ENCODE results near the gene SLC8A2. TPM values are rescaled to one million over a fixed set of nuclear protein-coding genes. Genes with fewer than 3 reads are reported as not detected.

The SLC8A2 gene
- total RNA-seq, 4 donors from 2014 or later: not detected

- Histone ChIP-seq H3K27me3 (peaks cover 32 to 44% (median 38%) of the 10 kb centered on the region in 3 donors), H3K27ac (no peak overlapping the region), H3K4me3 (no peak overlapping the region), H3K36me3 (no peaks in the 10 kb centered on the region), H3K9me3 (no peaks in the 10 kb centered on the region), H3K4me1 (no peaks in the 10 kb centered on the region)
- in situ Hi-C loops (cut with MboI; ENCODE audit: low sequenced_read_pairs in 4 of 4) (no loop called here), intact Hi-C loops (cut with DNase I; ENCODE audit: low total_unique reads) (no loop called here)
- ATAC-seq (no peak), DNase-seq (no peak)
- TF ChIP-seq POLR2A (IDR thresholded peaks at IDR 0.05) (no peak), CTCF (IDR thresholded peaks at IDR 0.05 in 4 of 5, conservative IDR thresholded peaks at IDR 0.05 in 1 of 5) (no peak)
Measured at GRCh38 chr19:47407417-47407774, 64.3 kb downstream of the SLC8A2 start.

DNA sequence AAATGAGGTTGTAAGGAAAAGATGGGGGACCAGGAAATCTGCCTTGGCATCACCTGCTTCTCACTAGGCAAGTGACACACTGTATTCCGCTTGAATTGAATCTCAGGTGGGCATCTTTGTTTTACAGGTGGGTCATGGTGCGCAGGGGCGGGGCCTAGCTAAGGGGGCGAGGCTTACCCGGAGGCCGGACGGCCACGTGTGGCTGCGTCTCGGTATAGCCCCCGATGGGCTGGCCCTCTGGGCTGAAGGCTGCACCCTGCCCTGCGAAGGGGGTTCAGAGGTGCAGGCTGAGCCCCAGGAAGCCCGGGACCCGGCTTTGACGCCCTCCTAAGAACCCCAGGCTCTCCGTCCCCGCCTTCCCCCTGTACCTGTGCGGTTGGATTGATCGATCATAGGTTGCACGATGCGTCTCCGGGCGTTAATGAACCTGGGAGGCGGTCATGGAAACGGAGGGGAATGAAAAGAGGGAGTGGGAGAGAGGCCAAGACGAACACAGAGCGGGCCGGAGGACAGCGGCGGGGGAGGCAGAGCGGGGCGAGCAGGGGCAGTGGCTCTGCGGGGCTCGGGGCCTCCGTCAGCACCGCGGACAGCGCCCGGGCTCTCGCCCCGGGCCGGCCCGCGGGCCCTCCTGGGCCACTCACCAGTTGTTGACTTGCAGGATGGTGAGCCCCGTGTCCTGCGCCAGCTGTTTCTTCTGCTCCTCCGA lies 64.8 kb downstream of the SLC8A2 start:
- Histone ChIP-seq H3K27ac (no peak overlapping the region), H3K9me3 (no peaks in the 10 kb centered on the region), H3K27me3 (peaks cover 29 to 44% (median 38%) of the 10 kb centered on the region in 3 donors), H3K36me3 (no peaks in the 10 kb centered on the region), H3K4me1 (no peaks in the 10 kb centered on the region), H3K4me3 (no peak overlapping the region)
- no peak for ATAC-seq
- DNase-seq: no peak
- intact Hi-C loops (cut with DNase I; ENCODE audit: low total_unique reads): no loop called here
- no peak for TF ChIP-seq POLR2A (IDR thresholded peaks at IDR 0.05)
- no peak for TF ChIP-seq CTCF (IDR thresholded peaks at IDR 0.05 in 4 of 5, conservative IDR thresholded peaks at IDR 0.05 in 1 of 5)
- in situ Hi-C loops (cut with MboI; ENCODE audit: low sequenced_read_pairs in 4 of 4): no loop called here

DNA sequence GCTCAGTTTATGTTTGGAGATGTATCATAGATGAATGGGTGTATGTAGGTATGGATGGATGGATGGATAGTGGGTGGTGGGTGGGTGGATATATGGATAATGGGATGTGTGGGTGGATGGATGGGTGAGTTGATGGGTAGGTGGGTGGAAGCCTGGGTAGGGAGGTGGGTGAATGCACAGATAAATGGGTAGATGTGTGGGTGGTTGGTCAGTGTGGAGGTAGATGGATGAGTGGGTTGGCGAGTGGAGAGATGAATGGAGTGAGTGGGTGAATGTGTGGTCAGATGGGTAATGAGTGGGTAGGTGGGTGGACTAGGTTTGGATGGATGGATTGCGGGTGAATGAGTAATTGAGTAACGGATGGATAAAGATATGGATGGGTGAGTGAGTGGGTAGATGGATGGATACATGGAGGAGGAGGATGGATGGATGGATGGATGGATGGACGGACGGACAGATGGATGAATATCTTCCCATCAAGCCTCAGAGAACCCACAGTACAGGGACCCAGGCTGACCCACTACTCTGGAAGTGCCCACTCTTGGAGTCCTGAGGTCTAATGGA lies 65.8 kb downstream of the SLC8A2 start:
- no peak for DNase-seq
- Histone ChIP-seq H3K36me3 (no peaks in the 10 kb centered on the region), H3K9me3 (no peaks in the 10 kb centered on the region), H3K4me3 (no peak overlapping the region), H3K27ac (no peak overlapping the region), H3K4me1 (no peaks in the 10 kb centered on the region), H3K27me3 (peaks cover 31 to 41% (median 38%) of the 10 kb centered on the region in 3 donors)
- intact Hi-C loops (cut with DNase I; ENCODE audit: low total_unique reads): no loop called here
- no peak for ATAC-seq
- in situ Hi-C loops (cut with MboI; ENCODE audit: low sequenced_read_pairs in 4 of 4): no loop called here
- no peak for TF ChIP-seq POLR2A (IDR thresholded peaks at IDR 0.05)
- no peak for TF ChIP-seq CTCF (IDR thresholded peaks at IDR 0.05 in 4 of 5, conservative IDR thresholded peaks at IDR 0.05 in 1 of 5)

DNA sequence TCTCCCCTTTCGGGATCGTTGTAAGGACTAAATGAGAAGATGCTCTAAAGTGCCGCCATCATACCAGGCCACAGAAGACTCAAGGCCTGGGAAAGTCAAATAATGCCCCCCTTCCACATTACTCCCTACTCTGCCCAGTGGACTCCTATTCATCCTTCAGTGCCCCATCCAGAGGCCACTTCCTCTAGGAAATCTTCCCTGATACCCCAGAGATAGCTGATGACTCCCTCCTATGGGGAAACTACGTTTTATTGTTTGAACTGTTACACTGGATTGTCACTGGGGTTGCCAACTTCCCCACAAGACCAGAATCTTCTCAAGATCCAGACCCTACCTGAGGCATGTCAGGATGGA lies 66.5 kb downstream of the SLC8A2 start:
- DNase-seq: no peak
- intact Hi-C loops (cut with DNase I; ENCODE audit: low total_unique reads) (no loop called here), in situ Hi-C loops (cut with MboI; ENCODE audit: low sequenced_read_pairs in 4 of 4) (no loop called here)
- TF ChIP-seq POLR2A (IDR thresholded peaks at IDR 0.05): no peak
- no peak for TF ChIP-seq CTCF (IDR thresholded peaks at IDR 0.05 in 4 of 5, conservative IDR thresholded peaks at IDR 0.05 in 1 of 5)
- no peaks in the 10 kb centered on the region for H3K4me1 ChIP-seq
- H3K27ac ChIP-seq: no peak overlapping the region
- H3K4me3 ChIP-seq: no peak overlapping the region
- H3K27me3 ChIP-seq: peaks cover 33 to 41% (median 38%) of the 10 kb centered on the region in 3 donors
- no peaks in the 10 kb centered on the region for H3K36me3 ChIP-seq
- H3K9me3 ChIP-seq: no peaks in the 10 kb centered on the region
- no peak for ATAC-seq

Data from gastrocnemius medialis (tissue), 4 donors.